Stimulated activated CD8-positive, alpha-beta memory T cell treated with anti-CD3 and anti-CD28 coated beads, Interleukin-12 subunit alpha, Interleukin-12 subunit beta, amount 100 ng/mL, for 24 hours (primary cell): ENCODE measurements around the gene XPO1.

Experiments
- DNase-seq: peaks from one replicate; pipeline ENCODE4 v3.0.0-alpha.2; 2020; ENCODE audit errors: extremely low read depth

The XPO1 gene

GRCh38 chr2:61431345-61431744 lies 106.8 kb downstream of the XPO1 start:
- DNase-seq, result no peak
